Progenitor cell of endocrine pancreas (in vitro differentiated cells): ENCODE results near the gene CIB4. TPM values are rescaled to one million over a fixed set of nuclear protein-coding genes. Genes with fewer than 3 reads are reported as not detected.

Experiments
- DNase-seq: peaks from one replicate; pipeline ENCODE4 v3.0.0; 2021; ENCODE audit warnings: low spot score; ENCODE audit not compliant: unreplicated experiment
- H3K27ac Mint-ChIP-seq: 2 replicates; pipeline ENCODE4 v1.8.0; 2021; ENCODE audit warnings: mild to moderate bottlenecking, moderate library complexity, mixed read lengths
- H3K27me3 Mint-ChIP-seq: 2 replicates; pipeline ENCODE4 v1.8.0; 2021; ENCODE audit warnings: mixed read lengths
- H3K36me3 Mint-ChIP-seq: 2 replicates; pipeline ENCODE4 v1.8.0; 2022; ENCODE audit warnings: mixed read lengths; ENCODE audit not compliant: insufficient read depth
- H3K4me1 Mint-ChIP-seq: 2 replicates; pipeline ENCODE4 v1.8.0; 2021; ENCODE audit warnings: low read depth, mixed read lengths
- H3K4me3 Mint-ChIP-seq: 2 replicates; pipeline ENCODE4 v1.8.0; 2021; ENCODE audit warnings: low read depth, mild to moderate bottlenecking, moderate library complexity, mixed read lengths
- H3K9me3 Mint-ChIP-seq: 2 replicates; pipeline ENCODE4 v1.8.0; 2021; ENCODE audit warnings: low read depth, mixed read lengths
- total RNA-seq: library from RNA; stranded (reverse); gene quantifications from 2 replicates; pipeline ENCODE4 v1.2.1, GENCODE V29; 2021
- TF ChIP-seq, protein P1 (sequence below): fragments of 200-600 bp; sonication (generic); IDR thresholded peaks from one replicate; pipeline ENCODE4 v1.5.0; 2021; ENCODE audit warnings: antibody characterized with exemption, mild to moderate bottlenecking; ENCODE audit not compliant: unreplicated experiment

The CIB4 gene
- total RNA-seq, 1 donor from 2014 or later, result not detected

DNA sequence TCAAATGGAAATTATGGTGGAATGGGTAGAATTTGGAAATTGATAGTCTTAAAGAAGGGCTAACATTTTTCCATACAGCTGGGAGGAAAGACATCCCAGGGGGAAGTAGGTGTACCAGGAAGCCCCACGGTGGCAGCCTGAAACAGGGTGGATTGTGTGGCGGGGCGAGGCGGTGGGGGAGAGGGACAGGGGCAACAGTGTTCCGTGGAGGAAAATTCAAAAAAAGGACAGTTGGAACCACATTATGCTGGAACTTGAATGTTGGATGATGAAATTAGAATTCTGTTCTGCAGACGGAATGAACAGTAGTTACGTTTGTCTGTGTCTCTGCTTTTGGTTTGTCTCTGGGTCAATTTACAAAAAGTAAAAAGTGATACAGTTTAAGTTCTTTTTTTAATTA lies 10.6 kb upstream of the CIB4 start:
- TF ChIP-seq, protein P1, sequence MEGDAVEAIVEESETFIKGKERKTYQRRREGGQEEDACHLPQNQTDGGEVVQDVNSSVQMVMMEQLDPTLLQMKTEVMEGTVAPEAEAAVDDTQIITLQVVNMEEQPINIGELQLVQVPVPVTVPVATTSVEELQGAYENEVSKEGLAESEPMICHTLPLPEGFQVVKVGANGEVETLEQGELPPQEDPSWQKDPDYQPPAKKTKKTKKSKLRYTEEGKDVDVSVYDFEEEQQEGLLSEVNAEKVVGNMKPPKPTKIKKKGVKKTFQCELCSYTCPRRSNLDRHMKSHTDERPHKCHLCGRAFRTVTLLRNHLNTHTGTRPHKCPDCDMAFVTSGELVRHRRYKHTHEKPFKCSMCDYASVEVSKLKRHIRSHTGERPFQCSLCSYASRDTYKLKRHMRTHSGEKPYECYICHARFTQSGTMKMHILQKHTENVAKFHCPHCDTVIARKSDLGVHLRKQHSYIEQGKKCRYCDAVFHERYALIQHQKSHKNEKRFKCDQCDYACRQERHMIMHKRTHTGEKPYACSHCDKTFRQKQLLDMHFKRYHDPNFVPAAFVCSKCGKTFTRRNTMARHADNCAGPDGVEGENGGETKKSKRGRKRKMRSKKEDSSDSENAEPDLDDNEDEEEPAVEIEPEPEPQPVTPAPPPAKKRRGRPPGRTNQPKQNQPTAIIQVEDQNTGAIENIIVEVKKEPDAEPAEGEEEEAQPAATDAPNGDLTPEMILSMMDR, result no peak
- Mint-ChIP-seq H3K27ac (no peak overlapping the region), H3K36me3 (no peaks in the 10 kb centered on the region), H3K4me1 (peaks cover 3% of the 10 kb centered on the region), H3K4me3 (no peak overlapping the region), H3K27me3 (peaks cover 30% of the 10 kb centered on the region), H3K9me3 (no peaks in the 10 kb centered on the region)
- no peak for DNase-seq

DNA sequence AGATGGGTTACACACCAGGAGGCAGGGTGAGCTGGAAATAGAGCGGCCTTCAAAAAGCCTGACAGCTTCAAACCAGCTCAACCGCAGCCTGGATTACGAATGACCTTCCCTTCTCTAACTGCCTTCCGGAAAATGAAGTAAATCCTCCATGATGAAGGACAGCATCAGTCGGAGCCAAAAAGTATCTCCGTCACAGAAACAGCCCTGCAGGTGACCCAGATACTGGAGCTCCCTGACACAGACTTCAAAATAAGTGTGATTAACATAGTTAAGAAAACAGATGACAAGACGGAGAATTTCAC lies 10.3 kb upstream of the CIB4 start:
- no peak for DNase-seq
- H3K4me3 Mint-ChIP-seq, result no peak overlapping the region
- no peaks in the 10 kb centered on the region for H3K9me3 Mint-ChIP-seq
- H3K4me1 Mint-ChIP-seq, result peaks cover 3% of the 10 kb centered on the region
- no peaks in the 10 kb centered on the region for H3K36me3 Mint-ChIP-seq
- peaks cover 33% of the 10 kb centered on the region for H3K27me3 Mint-ChIP-seq
- H3K27ac Mint-ChIP-seq, result no peak overlapping the region
- TF ChIP-seq, protein P1, result no peak

DNA sequence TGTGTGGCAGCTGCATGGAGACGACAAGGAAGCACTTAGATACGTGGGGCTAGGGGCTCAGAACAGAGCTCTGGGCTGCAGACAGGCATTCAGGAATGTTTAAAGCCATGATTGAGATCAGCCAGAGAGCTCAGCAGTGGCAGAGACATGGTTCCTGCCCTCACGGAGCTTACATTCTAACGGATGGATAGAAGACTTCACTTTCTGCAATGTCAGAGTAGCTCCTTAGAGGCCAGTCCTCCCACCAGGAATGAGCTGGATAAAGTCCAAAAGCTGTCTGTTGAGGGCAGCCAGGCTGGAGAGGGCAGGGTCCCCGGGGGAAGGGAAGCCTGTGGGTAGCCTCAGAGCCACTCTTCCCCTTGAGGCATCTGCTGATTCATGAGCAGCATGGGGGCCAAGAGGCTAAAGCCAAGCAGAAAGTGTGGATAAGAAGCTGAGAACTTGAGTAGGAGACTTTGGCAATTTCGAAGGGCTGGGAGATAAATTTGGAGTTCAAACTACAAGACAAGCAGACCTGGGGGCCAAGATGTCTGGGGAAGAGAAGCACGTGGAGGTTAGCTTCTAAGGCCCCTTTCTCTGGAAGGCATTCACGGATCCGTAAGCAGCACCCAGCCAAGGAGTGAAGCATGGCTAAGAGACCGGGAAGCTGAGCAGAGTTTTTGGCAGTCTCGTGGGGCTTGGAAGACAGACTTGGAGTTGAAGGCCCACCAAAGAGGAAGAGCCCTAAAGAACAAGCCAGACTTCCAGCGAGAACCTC lies 9.7 kb upstream of the CIB4 start:
- Mint-ChIP-seq H3K27me3 (peaks cover 36% of the 10 kb centered on the region), H3K4me3 (no peak overlapping the region), H3K36me3 (no peaks in the 10 kb centered on the region), H3K4me1 (peaks cover 3% of the 10 kb centered on the region), H3K27ac (no peak overlapping the region), H3K9me3 (no peaks in the 10 kb centered on the region)
- TF ChIP-seq, protein P1, result no peak
- no peak for DNase-seq

DNA sequence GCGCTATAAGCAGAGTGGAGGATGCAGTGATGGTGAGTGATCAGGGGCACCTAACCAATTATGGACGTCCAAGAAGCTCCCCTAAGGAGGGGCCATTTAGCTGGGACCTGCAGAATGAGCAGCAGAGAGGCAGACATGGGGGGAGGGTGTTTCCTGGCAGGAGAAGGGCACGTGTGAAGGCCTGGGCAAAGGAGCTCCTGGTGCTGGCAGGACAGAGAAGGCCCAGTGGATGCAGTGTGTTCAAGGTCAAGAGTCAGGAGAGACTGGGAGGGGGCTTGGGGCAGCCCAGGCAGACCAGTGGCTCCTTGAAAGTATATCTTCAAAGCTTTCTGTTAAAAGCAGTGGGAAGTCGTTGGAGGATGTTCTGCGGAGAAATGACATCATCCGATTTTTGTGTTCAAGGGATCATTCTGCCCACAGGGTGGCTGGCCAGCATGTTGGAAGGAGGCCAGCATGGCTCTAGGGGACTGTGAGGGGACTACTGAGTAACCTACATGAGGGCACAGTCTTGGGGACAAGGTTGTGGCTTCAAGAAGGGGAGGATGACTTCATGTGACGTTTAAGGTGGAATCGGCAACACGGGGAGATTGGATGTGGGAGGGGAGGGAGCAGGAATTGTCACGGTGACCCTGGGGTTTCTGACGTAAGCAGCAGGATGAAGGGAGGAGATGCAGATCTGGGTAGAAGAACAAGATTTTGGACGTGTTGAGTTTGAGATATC lies 9.0 kb upstream of the CIB4 start:
- Mint-ChIP-seq H3K9me3 (no peaks in the 10 kb centered on the region), H3K4me3 (no peak overlapping the region), H3K27me3 (peaks cover 43% of the 10 kb centered on the region), H3K27ac (no peak overlapping the region), H3K4me1 (peaks cover 3% of the 10 kb centered on the region), H3K36me3 (no peaks in the 10 kb centered on the region)
- DNase-seq, result no peak
- TF ChIP-seq, protein P1, result no peak

DNA sequence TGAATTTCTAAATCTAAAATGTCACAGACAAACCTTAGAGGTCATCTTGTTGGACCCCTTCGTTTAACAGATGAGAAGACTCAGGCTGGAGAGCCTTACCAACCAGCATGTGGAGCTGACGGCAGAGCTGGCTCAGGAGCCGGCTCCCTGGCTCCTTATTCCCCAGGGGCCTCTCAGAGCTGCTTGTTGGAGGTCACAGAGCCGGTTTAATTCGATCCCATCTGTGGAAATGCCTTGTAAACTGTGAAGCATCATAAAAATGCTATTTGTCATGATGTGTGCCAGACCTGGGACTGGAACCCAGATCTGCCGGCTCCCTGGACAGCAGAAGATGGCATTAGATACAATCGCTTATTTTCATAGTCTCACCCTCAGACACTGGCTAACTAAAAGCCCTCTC lies 8.2 kb upstream of the CIB4 start:
- Mint-ChIP-seq H3K36me3 (no peaks in the 10 kb centered on the region), H3K4me1 (peaks cover 3% of the 10 kb centered on the region), H3K27ac (no peak overlapping the region), H3K9me3 (no peaks in the 10 kb centered on the region), H3K4me3 (no peak overlapping the region), H3K27me3 (peaks cover 49% of the 10 kb centered on the region)
- TF ChIP-seq, protein P1, result no peak
- DNase-seq, result peak; percentile 0
